HepG2 (cell line): ENCODE data around the gene JUND. TPM values are rescaled to one million over a fixed set of nuclear protein-coding genes. Genes with fewer than 3 reads are reported as not detected.

Source experiments
- CENPBD1 ChIP-seq: sonication (generic); formaldehyde crosslinking; IDR thresholded peaks from 2 replicates; pipeline ENCODE4 v1.8.0; 2022; ENCODE audit warnings: missing genetic modification reagents, low read depth, mild to moderate bottlenecking, borderline replicate concordance
- CERS6 ChIP-seq: sonication (generic); formaldehyde crosslinking; IDR thresholded peaks from 2 replicates; pipeline ENCODE4 v1.5.0; 2020; ENCODE audit warnings: missing genetic modification reagents
- HNRNPL ChIP-seq: fragments of 200-400 bp; formaldehyde crosslinking; IDR thresholded peaks from 2 replicates; pipeline ENCODE4 v1.6.1; 2017; ENCODE audit warnings: mild to moderate bottlenecking, low read depth, low read length
- KIAA2018 ChIP-seq: sonication (generic); formaldehyde crosslinking; IDR thresholded peaks from 2 replicates; pipeline ENCODE4 v1.5.0; 2020; ENCODE audit warnings: mild to moderate bottlenecking, missing genetic modification reagents, borderline replicate concordance
- MAX ChIP-seq: IDR thresholded peaks from 2 replicates; pipeline ENCODE4 v1.6.1; 2012; ENCODE audit warnings: inconsistent platforms
- NCOA1 ChIP-seq: sonication (generic); formaldehyde crosslinking; IDR thresholded peaks from 2 replicates; pipeline ENCODE4 v1.9.0; 2021; ENCODE audit warnings: missing genetic modification reagents
- NRL ChIP-seq: sonication (generic); formaldehyde crosslinking; IDR thresholded peaks from 2 replicates; pipeline ENCODE4 v1.5.0; 2020; ENCODE audit warnings: missing genetic modification reagents, mild to moderate bottlenecking, moderate library complexity, borderline replicate concordance
- SRF ChIP-seq: IDR thresholded peaks from 2 replicates; pipeline ENCODE4 v1.6.1; 2011; ENCODE audit warnings: mild to moderate bottlenecking, low read depth, low read length, moderate library complexity
- ZFP37 ChIP-seq: sonication (generic); formaldehyde crosslinking; IDR thresholded peaks from 2 replicates; pipeline ENCODE4 v1.4.0; 2020; ENCODE audit warnings: missing genetic modification reagents, borderline replicate concordance
- ZNF17 ChIP-seq: sonication (generic); formaldehyde crosslinking; IDR thresholded peaks from 2 replicates; pipeline ENCODE4 v1.5.0; 2020; ENCODE audit warnings: mild to moderate bottlenecking, missing genetic modification reagents
- ZNF296 ChIP-seq: sonication (generic); formaldehyde crosslinking; conservative IDR thresholded peaks from 2 replicates; pipeline ENCODE4 v1.5.0; 2020; ENCODE audit warnings: mild to moderate bottlenecking, missing genetic modification reagents
- ZNF317 ChIP-seq: sonication (generic); formaldehyde crosslinking; IDR thresholded peaks from 2 replicates; pipeline ENCODE4 v1.5.0; 2020; ENCODE audit warnings: mild to moderate bottlenecking, missing genetic modification reagents
- ZNF432 ChIP-seq: sonication (generic); formaldehyde crosslinking; IDR thresholded peaks from 2 replicates; pipeline ENCODE4 v1.5.0; 2020; ENCODE audit warnings: missing genetic modification reagents, mild to moderate bottlenecking, borderline replicate concordance
- ZNF556 ChIP-seq: sonication (generic); formaldehyde crosslinking; IDR thresholded peaks from 2 replicates; pipeline ENCODE4 v1.4.0; 2020; ENCODE audit warnings: mild to moderate bottlenecking, missing genetic modification reagents, borderline replicate concordance
- ZNF569 ChIP-seq: sonication (generic); formaldehyde crosslinking; IDR thresholded peaks from 2 replicates; pipeline ENCODE4 v1.5.0; 2020; ENCODE audit warnings: mild to moderate bottlenecking, missing genetic modification reagents, moderate library complexity, borderline replicate concordance
- ZNF589 ChIP-seq: sonication (generic); formaldehyde crosslinking; conservative IDR thresholded peaks from 2 replicates; pipeline ENCODE4 v1.8.0; 2022; ENCODE audit warnings: mild to moderate bottlenecking, moderate library complexity, missing genetic modification reagents
- ZNF770 ChIP-seq: sonication (generic); formaldehyde crosslinking; IDR thresholded peaks from 2 replicates; pipeline ENCODE4 v1.5.0; 2020; ENCODE audit warnings: mild to moderate bottlenecking, missing genetic modification reagents
- ZNF773 ChIP-seq: sonication (generic); formaldehyde crosslinking; IDR thresholded peaks from 2 replicates; pipeline ENCODE4 v1.4.0; 2020; ENCODE audit warnings: missing genetic modification reagents, borderline replicate concordance
- polyA plus RNA-seq, 8 experiments: library from polyadenylated mRNA; depleted of rRNA in 3 of 8; stranded (reverse) in 7 of 8; unstranded in 1 of 8; fragments of >200 nt; fragmentation: Illumina TruSeq in 4 of 8; extraction: Trizol in 4 of 8; gene quantifications; 2 replicates each; pipeline versions ENCODE4 v1.2.1 to v1.2.3, GENCODE V29; 2011 to 2016; ENCODE audit warnings: low read depth in 4 of 8, missing spikeins in 1 of 8, mixed read lengths in 1 of 8; ENCODE audit not compliant: insufficient read depth in 1 of 8
- total RNA-seq, 5 experiments: library from RNA; depleted of rRNA; stranded (reverse); fragments of >200 nt; fragmentation: Illumina TruSeq; extraction: Trizol; gene quantifications; 2 replicates each; pipeline ENCODE4 v1.2.3, GENCODE V29; 2016; ENCODE audit warnings: low read depth in 1 of 5

The JUND gene
- total and polyA plus RNA-seq, 2 of the 13 experiments (the other 11 are each of a cell fraction or from before 2014, with no cell fraction given): 41.2 to 59.8 TPM

- TF ChIP-seq CENPBD1 (CRISPR knock-in tag): no peak
- no peak for TF ChIP-seq KIAA2018 (CRISPR knock-in tag)
- no peak for TF ChIP-seq NRL
- no peak for TF ChIP-seq ZFP37 (CRISPR knock-in tag)
- no peak for TF ChIP-seq ZNF317 (CRISPR knock-in tag)
- TF ChIP-seq HNRNPL: peak; percentile 68; the same call in 1 of the 2 replicates
- no peak; the same call in 1 of the 2 replicates for TF ChIP-seq ZNF556 (CRISPR knock-in tag)
- TF ChIP-seq ZNF296 (CRISPR knock-in tag): no peak
- no peak for TF ChIP-seq SRF
- no peak for TF ChIP-seq CERS6 (CRISPR knock-in tag)
- peak; percentile 93 for TF ChIP-seq ZNF770 (CRISPR knock-in tag)
- TF ChIP-seq ZNF17 (CRISPR knock-in tag): no peak
- no peak for TF ChIP-seq ZNF432 (CRISPR knock-in tag)
- no peak for TF ChIP-seq ZNF773 (CRISPR knock-in tag)
- TF ChIP-seq NCOA1: no peak
- no peak; the same call in 1 of the 2 replicates for TF ChIP-seq ZNF569 (CRISPR knock-in tag)
- TF ChIP-seq ZNF589 (CRISPR knock-in tag): no peak
- no peak for TF ChIP-seq MAX
Observed at GRCh38 chr19:18274781-18275356, 6.6 kb downstream of the JUND start (continued).
